Measurements from ENCODE around the gene RBM6. TPM values are rescaled to one million over a fixed set of nuclear protein-coding genes. Genes with fewer than 3 reads are reported as not detected.

RBM6 gene
- total RNA-seq, 1 experiment from 2014 or later: 118 TPM

GRCh38 chr3:50088725-50089608 lies 149.0 kb downstream of the RBM6 start, which contains the start of gene RBM5 (continued):
- TF ChIP-seq PRRX2 (CRISPR knock-in tag; IDR thresholded peaks at IDR 0.05) (no peak), MYBL2 (CRISPR knock-in tag; IDR thresholded peaks at IDR 0.05) (peak; percentile 72; the same call in 1 of the 2 replicates), NFYB (CRISPR knock-in tag; conservative IDR thresholded peaks at IDR 0.05; ENCODE audit: low read depth) (peak; percentile 55), NFE2L1 (CRISPR knock-in tag; IDR thresholded peaks at IDR 0.05) (peak; percentile 47; the same call in 1 of the 2 replicates), ARID4B (CRISPR knock-in tag; IDR thresholded peaks at IDR 0.05; ENCODE audit: borderline replicate concordance) (peak; percentile 19; the same call in 1 of the 2 replicates), SMAD3 (CRISPR knock-in tag; IDR thresholded peaks at IDR 0.05; ENCODE audit: borderline replicate concordance) (no peak), GABPB1 (CRISPR knock-in tag; IDR thresholded peaks at IDR 0.05) (peak; percentile 44; the same call in 1 of the 2 replicates), RELA (CRISPR knock-in tag; IDR thresholded peaks at IDR 0.05; ENCODE audit: borderline replicate concordance) (0 out of 2 replicates have a peak, but pooled peaks have one; percentile 54), TEAD1 (CRISPR knock-in tag; IDR thresholded peaks at IDR 0.05) (peak; percentile 41; the same call in 1 of the 2 replicates), FOXP1 (CRISPR knock-in tag; IDR thresholded peaks at IDR 0.05; ENCODE audit: borderline replicate concordance) (0 out of 2 replicates have a peak, but pooled peaks have one; percentile 55), SP1 (CRISPR knock-in tag; conservative IDR thresholded peaks at IDR 0.05) (peak; percentile 92), ATF6 (CRISPR knock-in tag; IDR thresholded peaks at IDR 0.05) (0 out of 2 replicates have a peak, but pooled peaks have one; percentile 17)
- TF ChIP-seq, protein P1, sequence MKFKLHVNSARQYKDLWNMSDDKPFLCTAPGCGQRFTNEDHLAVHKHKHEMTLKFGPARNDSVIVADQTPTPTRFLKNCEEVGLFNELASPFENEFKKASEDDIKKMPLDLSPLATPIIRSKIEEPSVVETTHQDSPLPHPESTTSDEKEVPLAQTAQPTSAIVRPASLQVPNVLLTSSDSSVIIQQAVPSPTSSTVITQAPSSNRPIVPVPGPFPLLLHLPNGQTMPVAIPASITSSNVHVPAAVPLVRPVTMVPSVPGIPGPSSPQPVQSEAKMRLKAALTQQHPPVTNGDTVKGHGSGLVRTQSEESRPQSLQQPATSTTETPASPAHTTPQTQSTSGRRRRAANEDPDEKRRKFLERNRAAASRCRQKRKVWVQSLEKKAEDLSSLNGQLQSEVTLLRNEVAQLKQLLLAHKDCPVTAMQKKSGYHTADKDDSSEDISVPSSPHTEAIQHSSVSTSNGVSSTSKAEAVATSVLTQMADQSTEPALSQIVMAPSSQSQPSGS (CRISPR knock-in tag; IDR thresholded peaks at IDR 0.05; ENCODE audit: borderline replicate concordance, low read depth): no peak
- TF ChIP-seq, protein P2, sequence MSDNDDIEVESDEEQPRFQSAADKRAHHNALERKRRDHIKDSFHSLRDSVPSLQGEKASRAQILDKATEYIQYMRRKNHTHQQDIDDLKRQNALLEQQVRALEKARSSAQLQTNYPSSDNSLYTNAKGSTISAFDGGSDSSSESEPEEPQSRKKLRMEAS (CRISPR knock-in tag; IDR thresholded peaks at IDR 0.05): peak; percentile 22; the same call in 1 of the 2 replicates
- TF ChIP-seq, protein P3, sequence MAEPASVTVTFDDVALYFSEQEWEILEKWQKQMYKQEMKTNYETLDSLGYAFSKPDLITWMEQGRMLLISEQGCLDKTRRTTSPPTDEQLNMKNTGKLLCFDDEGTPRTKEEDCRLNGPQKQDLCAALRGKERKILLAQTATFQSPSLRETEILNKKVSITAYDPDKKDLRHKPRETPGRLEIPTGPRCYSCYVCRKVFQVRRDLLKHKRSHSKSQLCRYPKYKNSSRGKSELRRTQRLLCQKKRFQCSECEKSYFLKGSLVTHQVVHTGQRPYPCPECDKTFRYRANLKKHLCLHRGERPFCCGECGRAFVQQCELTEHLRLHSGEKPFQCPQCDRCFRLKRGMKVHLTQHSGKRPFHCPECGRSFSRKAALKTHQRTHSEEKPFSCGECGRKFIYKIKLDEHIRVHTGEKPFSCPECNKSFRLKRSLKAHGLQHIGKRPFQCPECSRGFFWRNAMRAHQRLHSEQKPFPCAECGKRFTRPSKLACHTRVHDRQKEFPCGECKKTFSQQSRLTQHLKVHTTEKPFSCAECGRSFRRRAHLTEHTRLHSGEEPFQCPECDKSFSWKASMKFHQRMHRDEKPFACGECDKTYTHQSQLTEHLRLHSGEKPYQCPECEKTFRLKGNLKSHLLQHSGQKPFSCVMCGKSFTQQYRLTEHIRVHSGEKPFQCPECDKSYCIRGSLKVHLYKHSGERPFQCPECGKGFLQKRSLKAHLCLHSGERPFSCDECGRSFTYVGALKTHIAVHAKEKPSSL (CRISPR knock-in tag; conservative IDR thresholded peaks at IDR 0.05): no peak
- TF ChIP-seq, protein P4, sequence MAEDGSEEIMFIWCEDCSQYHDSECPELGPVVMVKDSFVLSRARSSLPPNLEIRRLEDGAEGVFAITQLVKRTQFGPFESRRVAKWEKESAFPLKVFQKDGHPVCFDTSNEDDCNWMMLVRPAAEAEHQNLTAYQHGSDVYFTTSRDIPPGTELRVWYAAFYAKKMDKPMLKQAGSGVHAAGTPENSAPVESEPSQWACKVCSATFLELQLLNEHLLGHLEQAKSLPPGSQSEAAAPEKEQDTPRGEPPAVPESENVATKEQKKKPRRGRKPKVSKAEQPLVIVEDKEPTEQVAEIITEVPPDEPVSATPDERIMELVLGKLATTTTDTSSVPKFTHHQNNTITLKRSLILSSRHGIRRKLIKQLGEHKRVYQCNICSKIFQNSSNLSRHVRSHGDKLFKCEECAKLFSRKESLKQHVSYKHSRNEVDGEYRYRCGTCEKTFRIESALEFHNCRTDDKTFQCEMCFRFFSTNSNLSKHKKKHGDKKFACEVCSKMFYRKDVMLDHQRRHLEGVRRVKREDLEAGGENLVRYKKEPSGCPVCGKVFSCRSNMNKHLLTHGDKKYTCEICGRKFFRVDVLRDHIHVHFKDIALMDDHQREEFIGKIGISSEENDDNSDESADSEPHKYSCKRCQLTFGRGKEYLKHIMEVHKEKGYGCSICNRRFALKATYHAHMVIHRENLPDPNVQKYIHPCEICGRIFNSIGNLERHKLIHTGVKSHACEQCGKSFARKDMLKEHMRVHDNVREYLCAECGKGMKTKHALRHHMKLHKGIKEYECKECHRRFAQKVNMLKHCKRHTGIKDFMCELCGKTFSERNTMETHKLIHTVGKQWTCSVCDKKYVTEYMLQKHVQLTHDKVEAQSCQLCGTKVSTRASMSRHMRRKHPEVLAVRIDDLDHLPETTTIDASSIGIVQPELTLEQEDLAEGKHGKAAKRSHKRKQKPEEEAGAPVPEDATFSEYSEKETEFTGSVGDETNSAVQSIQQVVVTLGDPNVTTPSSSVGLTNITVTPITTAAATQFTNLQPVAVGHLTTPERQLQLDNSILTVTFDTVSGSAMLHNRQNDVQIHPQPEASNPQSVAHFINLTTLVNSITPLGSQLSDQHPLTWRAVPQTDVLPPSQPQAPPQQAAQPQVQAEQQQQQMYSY (CRISPR knock-in tag; IDR thresholded peaks at IDR 0.05): no peak
- TF ChIP-seq, protein P5, sequence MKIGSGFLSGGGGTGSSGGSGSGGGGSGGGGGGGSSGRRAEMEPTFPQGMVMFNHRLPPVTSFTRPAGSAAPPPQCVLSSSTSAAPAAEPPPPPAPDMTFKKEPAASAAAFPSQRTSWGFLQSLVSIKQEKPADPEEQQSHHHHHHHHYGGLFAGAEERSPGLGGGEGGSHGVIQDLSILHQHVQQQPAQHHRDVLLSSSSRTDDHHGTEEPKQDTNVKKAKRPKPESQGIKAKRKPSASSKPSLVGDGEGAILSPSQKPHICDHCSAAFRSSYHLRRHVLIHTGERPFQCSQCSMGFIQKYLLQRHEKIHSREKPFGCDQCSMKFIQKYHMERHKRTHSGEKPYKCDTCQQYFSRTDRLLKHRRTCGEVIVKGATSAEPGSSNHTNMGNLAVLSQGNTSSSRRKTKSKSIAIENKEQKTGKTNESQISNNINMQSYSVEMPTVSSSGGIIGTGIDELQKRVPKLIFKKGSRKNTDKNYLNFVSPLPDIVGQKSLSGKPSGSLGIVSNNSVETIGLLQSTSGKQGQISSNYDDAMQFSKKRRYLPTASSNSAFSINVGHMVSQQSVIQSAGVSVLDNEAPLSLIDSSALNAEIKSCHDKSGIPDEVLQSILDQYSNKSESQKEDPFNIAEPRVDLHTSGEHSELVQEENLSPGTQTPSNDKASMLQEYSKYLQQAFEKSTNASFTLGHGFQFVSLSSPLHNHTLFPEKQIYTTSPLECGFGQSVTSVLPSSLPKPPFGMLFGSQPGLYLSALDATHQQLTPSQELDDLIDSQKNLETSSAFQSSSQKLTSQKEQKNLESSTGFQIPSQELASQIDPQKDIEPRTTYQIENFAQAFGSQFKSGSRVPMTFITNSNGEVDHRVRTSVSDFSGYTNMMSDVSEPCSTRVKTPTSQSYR (CRISPR knock-in tag; IDR thresholded peaks at IDR 0.05): no peak
- TF ChIP-seq, protein P6, sequence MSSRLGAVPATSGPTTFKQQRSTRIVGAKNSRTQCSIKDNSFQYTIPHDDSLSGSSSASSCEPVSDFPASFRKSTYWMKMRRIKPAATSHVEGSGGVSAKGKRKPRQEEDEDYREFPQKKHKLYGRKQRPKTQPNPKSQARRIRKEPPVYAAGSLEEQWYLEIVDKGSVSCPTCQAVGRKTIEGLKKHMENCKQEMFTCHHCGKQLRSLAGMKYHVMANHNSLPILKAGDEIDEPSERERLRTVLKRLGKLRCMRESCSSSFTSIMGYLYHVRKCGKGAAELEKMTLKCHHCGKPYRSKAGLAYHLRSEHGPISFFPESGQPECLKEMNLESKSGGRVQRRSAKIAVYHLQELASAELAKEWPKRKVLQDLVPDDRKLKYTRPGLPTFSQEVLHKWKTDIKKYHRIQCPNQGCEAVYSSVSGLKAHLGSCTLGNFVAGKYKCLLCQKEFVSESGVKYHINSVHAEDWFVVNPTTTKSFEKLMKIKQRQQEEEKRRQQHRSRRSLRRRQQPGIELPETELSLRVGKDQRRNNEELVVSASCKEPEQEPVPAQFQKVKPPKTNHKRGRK (CRISPR knock-in tag; IDR thresholded peaks at IDR 0.05; ENCODE audit: borderline replicate concordance): no peak
